ENCODE measurements around the gene GTF2F2. TPM values are rescaled to one million over a fixed set of nuclear protein-coding genes. Genes with fewer than 3 reads are reported as not detected.

Gene GTF2F2
- total and polyA plus RNA-seq, 2 experiments from 2014 or later, result 42.1 to 75.6 TPM

- TF ChIP-seq ZNF462 (CRISPR knock-in tag; IDR thresholded peaks at IDR 0.05), result no peak
- TF ChIP-seq CREB1 (CRISPR knock-in tag; IDR thresholded peaks at IDR 0.05; ENCODE audit: low read depth), result no peak
These were observed 59.1 kb downstream of the GTF2F2 start (continued) for GRCh38 chr13:45179428-45179827.

- no peaks in the 10 kb centered on the region for H3K4me1 ChIP-seq (ENCODE audit: insufficient read depth)
- H3F3A ChIP-seq (replicated peaks; ENCODE audit: low read depth), result no peaks in the 10 kb centered on the region
- H3K27ac Mint-ChIP-seq, result no peak overlapping the region
- ATAC-seq (no peak), DNase-seq (ENCODE audit: low spot score) (no peak)
- H2AFZ ChIP-seq, result no peak overlapping the region
- H3K27me3 Mint-ChIP-seq (ENCODE audit: insufficient read depth, low read depth, poor library complexity), result peaks cover 2% of the 10 kb centered on the region
- TF ChIP-seq ZNF331 (CRISPR knock-in tag; IDR thresholded peaks at IDR 0.05; ENCODE audit: low read depth), result no peak
- TF ChIP-seq ZNF114 (CRISPR knock-in tag; IDR thresholded peaks at IDR 0.05), result no peak
- no peak overlapping the region for H3K4me2 ChIP-seq
- H3K4me3 ChIP-seq, result no peak overlapping the region
- no peak overlapping the region for H3K4me3 Mint-ChIP-seq
- 0 out of 2 replicates have a peak, but pooled peaks cover 5% of the 10 kb centered on the region for H4K20me1 ChIP-seq (replicated peaks; ENCODE audit: insufficient read depth)
- H3K9me2 ChIP-seq (ENCODE audit: insufficient read depth), result no peaks in the 10 kb centered on the region
- no peak overlapping the region for H3K27ac ChIP-seq (ENCODE audit: low read depth)
- peaks cover 31% of the 10 kb centered on the region for H3K79me2 ChIP-seq (replicated peaks; ENCODE audit: insufficient read depth)
- H3K4me1 Mint-ChIP-seq, result peaks cover 5% of the 10 kb centered on the region; the same call in 2 of the 3 replicates
- no peaks in the 10 kb centered on the region for H3K27me3 ChIP-seq (ENCODE audit: insufficient read depth)
- H3K36me3 ChIP-seq (ENCODE audit: insufficient read depth), result no peaks in the 10 kb centered on the region
- no peaks in the 10 kb centered on the region; the same call in 2 of the 3 replicates for H3K36me3 Mint-ChIP-seq (ENCODE audit: low read depth)
- no peaks in the 10 kb centered on the region for H3K9me3 Mint-ChIP-seq
These were observed 60.0 kb downstream of the GTF2F2 start for GRCh38 chr13:45180303-45180702.

Data from GM23338 (cell line).